GM19240 (cell line): ENCODE measurements around the gene LCN6.
"Not testable (repeated sequence)": the region's sequence is repeated elsewhere in the genome, so short reads cannot be mapped to it uniquely, and the experiment has no call there.

Experiments used
- DNase-seq: peaks from one replicate; pipeline ENCODE4 v3.0.0; 2011; ENCODE audit warnings: low spot score; ENCODE audit not compliant: insufficient read length

Gene LCN6, protein sequence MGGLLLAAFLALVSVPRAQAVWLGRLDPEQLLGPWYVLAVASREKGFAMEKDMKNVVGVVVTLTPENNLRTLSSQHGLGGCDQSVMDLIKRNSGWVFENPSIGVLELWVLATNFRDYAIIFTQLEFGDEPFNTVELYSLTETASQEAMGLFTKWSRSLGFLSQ

DNA sequence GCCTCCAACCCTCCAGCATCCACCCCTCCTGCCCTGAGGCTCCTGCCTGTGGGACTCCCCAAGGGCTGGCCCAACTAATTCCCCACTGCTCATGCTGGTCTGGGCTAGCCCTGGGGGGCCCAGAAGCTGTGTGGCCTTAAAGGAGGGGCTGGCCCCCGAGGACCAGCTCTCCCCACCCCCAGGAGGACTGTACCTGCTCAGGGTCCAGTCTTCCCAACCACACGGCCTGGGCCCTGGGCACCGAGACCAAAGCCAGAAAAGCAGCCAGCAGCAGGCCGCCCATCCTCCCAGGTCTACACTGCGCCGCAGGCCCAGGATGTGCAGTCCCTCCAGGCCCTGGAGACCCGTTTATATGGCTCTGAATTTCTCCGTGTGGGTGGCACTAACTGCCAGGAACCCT is at the start of gene LCN6:
Gene LCN6, minus strand, starts transcription at position 325 of the 400 bp plus-strand sequence. Its CDS starts 42 bp downstream, at position 283.
- no peak for DNase-seq

DNA sequence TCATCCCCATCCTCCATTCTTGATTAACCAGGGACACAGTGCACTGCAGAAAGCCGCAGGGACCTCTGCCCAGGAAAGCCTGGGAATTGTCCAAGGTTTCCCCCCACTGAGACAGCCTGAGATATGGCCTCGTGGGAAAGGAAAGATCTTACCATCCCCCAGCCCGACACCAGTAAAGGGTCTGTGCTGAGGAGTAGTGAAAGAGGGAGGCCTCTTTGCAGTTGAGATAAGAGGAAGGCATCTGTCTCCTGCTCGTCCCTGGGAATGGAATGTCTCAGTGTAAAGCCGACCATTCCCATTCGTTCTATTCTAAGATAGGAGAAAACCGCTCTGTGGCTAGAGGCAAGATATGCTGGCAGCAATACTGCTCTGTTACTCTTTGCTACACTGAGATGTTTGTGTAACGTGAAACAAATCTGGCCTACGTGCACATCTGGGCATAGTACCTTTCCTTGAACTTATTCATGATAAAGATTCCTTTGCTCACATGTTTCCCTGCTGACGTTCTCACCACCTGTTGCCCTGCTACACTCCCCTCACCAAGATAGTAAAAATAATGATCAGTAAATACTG is 48.5 kb upstream of the LCN6 start:
- not testable (repeated sequence) for DNase-seq

DNA sequence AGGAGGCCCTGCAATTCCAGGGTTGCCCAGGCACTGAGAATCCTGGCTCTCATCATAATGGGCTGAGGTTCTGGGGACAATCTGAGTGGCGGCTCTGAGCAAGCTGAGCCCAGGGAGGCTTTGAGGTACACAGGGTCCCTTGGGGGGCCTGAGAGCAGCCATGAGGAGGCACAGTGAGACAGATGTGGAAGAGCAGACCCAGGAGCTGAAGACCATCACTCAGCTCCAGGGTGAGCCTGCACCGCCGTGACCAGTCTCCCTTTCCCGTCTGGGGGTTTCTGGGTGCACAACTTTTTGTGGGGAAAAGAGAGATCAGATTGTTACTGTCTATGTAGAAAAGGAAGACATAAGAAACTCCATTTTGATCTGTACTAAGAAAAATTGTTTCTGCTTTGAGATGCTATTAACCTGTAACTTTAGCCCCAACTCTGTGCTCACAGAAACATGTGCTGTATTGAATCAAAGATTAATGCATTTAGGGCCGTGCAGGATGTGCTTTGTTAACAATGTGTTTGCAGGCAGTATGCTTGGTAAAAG is 48.0 kb upstream of the LCN6 start, which contains the start of gene CCDC183:
Gene CCDC183, plus strand, starts transcription at position 101 of the 537 bp plus-strand sequence. Its CDS starts 60 bp downstream, at position 161.
- no peak for DNase-seq

DNA sequence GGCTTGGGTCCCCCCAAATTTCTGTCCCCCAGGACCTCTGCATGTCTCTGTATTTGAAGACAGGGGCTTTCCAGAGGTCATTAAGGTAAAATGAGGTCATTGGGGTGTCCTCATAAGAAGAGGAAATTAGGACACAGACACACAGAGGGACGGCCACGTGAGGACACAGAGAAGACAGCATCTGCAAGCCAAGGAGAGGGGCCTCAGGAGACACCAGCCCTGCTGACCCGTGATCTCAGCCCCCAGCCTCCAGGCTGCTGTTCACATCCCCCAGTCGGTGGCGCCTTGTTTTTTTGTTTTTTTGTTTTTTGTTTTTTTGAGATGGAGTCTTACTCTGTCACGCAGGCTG is 46.6 kb upstream of the LCN6 start:
- no peak for DNase-seq

DNA sequence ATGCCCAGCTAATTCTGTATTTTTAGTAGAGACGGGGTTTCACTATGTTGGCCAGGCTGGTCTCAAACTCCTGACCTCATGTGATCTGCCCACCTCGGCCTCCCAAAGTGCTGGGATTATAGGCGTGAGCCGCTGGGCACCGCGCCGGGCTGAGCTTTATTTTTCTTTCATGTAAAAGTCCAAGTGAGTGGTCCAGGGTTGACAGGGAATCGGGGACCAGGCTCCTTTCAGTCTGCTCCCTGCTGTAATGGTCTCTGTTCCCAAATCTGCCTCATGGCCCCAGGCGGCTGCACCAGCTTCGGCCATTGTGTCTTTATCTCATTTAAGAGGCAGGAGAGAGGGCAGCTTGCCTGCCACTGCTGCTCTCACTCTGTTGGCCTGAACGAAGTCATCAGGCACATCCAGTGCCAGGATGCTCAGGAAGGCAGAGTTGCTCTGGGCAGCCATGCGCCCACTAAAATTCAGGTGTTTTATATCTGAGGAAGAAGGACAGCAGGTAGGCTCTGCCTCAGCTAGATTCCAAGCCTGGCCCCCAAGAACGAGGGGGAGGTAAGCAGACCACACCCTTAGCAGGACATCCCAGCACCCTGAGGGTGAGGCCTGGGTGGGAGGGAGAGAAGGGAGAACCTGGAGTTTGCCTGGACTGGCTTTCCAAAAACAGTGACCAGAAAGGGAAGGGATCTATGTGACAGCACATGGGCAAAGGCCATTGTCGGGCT is 46.1 kb upstream of the LCN6 start:
- DNase-seq = no peak

DNA sequence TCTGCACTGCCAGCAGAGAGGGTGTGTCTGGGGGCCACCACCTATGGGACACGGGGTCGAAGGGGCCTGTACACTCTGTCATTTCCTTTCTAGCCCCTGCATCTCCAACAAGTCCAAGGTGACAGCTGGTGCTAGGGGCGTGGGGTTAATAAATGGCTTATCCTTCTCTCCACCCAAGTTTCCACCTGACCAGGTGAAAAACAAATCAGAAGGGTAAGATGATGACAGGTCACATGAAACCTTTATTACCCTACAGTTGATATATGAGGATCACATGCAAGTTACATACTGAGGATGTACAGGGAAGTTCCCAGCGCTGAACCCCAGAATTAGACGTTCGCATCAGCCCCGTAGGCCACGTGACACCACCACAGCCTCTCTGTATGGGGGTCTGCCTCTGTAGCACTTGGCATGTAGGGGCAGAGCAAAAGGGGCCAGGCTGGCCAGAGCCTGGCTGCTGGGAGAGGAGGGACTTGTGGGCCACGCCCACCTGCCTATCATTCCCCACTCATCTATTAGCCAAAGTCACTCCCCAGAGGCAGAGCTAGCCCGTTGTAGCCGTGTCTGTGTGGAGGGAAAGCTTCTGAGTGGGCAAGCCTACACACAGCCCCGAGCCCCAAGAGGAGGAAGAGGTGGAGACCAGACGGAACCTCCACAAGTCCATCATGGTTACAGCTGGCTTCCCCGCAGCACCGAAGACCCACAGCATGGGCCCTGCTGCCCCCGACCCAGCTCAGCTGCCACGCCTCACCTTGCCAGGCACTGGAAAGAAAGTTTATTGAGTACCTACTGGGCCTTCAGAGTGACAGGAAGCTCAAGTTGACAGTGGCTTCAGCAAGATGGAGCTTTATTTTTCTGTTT is 45.0 kb upstream of the LCN6 start:
- DNase-seq = no peak

DNA sequence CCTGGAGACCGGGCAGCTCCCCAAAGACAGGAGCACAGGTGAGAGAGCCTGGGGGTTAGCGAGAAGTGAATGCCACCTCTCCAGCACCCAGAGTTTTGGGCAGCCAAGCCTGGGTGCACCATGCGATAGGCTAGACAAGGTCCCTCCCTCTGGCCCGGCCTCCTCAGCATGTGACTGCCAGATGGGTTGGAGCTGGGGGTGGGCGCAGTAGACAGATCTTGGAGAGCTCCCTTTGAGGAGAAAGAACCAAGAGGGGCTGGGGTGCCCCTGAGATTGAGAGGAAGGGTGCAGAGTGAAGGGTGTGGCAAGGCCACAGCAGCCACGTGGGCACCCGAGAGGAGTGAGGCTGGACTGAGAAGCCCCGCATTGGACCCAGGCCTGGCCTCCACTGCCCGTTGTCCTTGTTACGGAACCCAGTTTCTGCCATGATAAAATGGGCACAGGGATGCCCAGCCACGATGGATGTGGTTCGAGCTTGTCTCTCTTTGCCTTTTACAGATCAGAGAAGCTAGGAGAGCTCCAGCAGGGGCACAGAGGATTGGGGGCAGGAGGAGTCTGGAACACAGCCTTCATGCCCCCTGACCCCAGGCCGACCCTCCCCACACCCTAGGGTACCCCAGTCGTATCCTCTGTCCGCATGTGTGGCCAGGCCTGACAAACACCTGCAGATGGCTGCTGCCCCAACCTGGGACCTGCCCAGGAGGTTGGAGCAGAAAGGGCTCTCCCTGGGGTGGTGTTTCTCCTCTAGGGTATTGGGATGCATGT is 44.2 kb upstream of the LCN6 start:
- DNase-seq = no peak

DNA sequence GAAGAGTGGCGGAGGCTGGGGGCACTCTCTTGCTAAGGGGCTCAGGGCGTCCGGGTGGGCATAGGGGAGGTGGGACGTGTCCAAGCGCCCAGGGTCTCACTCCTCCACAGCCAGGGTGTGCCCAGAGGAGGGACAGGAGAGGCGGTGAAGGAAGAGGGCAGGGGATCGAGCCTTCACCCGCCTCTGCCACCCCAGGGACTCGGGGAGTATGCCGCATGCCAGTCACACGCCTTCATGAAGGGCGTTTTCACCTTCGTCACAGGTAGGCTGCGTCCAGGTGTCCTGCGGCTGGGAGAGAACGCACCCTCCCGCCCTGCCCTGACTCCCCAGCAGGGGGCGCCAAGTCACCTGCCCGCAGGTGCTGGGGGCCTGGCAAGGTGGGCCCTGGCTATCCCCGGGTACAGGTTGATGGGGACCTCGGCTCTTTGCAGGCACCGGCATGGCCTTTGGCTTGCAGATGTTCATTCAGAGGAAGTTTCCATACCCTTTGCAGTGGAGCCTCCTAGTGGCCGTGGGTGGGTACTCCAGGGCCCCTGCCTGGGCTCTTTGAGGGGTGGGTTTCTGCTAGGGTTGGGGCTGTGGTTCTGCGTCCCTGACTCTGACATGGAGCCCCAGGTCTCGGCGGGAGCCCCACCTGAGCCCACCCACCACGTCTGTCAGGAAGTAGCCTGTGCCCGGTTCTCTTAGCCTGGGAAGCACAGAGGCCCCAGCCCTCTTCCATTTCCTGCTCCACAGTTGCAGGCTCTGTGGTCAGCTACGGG is 43.4 kb upstream of the LCN6 start:
- no peak for DNase-seq

DNA sequence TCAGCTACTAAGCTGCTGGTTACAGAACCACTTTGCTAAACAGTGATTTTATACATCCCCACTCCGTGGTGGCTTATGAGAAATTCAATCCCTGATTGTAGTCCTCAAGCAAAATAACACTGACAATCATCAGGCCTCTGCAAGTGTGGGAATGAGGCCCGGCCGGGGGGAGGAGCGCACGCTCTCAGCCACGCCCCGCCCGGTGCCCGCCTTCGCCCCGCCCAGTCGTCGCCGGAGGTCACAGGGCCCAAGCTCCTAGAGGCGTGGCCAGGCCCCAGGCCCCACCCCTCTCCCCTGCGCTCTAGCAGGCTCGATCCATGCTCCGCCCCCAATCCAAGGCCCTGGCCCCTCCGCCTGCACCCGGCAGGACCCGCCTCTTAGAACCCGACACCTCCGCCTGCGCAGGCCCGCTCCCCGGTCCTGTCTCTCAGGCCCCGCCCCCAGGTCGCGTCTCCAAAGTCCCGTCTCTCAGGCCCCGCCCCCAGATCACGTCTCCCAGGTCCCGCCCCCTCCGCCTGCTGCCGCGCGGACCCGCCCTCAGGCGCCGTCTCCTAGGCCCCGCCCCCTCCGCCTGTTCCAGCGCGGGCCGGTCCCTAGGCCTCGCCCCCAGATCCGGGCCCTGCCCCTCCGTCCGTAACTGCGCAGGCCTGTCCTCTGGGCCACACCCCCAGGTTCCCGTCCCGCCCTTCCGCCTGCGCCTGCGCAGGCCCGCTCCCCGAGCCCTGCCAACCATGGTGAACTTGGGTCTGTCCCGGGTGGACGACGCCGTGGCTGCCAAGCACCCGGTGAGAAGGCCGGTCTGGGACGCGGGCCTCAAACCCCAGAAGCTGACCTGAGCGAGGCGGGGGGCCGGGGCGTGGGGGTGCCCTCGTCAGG is 42.6 kb upstream of the LCN6 start, which contains the start of gene TMEM141:
Gene TMEM141, plus strand, starts transcription at position 705 of the 876 bp plus-strand sequence. Its CDS starts 27 bp downstream, at position 732.
- peak; percentile 85 for DNase-seq

DNA sequence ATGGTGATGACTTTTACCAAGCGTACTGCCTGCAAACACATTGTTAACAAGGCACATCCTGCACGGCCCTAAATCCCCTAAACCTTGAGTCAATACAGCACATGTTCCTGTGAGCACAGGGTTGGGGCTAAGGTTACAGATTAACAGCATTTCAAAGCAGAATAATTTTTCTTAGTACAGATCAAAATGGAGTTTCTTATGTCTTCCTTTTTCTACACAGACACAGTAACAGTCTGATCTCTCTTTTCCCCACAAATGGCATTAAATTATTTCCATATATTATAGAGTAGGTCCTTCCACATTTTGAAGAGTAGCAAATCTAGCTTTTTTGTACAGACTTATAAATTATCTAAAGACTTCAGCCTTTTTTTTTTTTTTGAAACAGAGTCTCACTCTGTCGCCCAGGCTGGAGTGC is 41.2 kb upstream of the LCN6 start:
- DNase-seq = no peak

DNA sequence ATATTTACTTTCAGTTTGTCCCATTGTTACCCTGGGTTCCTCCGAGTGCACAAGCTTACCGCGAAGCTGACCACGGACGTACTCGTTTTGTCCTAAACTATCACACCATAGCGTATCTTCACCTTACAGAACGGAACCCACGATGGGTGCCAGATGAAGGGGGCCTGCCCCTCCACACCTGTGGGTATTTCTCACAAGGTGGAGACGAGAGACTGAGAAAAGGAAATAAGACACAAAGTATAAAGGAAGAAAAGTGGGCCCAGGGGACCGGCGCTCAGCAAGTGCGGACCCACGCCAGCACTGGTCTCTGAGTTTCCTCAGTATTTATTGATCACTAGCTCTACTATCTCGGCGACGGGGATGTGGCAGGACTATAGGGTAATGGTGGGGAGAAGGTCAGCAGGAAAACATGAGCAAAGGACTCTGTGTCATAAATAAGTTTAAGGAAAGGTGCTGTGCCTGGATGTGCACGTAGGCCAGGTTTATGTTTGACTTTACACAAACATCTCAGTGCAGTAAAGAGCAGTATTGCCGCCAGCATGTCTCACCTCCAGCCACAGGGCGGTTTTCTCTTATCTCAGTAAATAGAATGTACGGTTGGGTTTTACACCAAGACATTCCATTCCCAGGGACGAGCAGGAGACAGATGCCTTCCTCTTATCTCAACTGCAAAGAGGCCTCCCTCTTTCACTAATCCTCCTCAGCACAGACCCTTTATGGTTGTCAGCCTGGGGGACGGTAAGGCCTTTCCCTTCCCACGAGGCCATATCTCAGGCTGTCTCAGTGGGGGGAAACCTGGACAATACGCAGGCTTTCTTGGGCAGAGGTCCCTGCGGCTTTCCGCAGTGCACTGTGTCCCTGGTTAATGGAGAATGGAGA is 40.6 kb upstream of the LCN6 start:
- DNase-seq = not testable (repeated sequence)

DNA sequence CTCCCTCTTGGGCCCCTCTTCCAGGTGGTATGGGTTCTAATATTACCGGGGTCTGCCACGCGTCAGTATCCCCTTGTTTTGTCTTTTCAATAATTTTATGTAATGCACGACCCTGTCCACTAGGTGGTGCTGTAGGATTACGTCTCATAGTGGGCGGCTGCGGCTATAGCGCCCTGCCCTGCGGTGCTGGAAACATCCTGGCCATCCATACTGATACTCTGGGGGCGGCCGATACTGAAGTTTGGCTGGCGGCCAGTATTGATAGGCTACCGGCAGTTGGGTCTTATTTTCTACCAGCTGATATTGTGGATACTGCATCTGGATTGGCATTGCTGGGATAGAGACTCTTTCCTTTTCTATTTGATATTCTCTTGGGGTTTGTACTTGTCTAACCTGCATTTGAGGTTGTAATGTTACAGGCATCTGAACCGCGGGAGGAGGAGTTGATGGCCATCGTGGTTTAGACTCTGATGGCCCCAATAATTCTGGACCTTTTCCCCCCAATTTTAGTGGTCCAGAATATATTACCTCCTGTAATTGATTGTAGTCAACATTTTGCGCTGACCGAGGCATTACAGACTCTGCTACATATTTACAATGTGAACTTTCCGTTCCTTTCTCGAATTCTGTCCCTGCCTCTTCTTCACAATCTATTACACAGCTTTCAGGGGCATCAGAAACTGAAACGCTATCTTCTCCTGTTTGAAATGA is 39.5 kb upstream of the LCN6 start:
- no peak for DNase-seq

DNA sequence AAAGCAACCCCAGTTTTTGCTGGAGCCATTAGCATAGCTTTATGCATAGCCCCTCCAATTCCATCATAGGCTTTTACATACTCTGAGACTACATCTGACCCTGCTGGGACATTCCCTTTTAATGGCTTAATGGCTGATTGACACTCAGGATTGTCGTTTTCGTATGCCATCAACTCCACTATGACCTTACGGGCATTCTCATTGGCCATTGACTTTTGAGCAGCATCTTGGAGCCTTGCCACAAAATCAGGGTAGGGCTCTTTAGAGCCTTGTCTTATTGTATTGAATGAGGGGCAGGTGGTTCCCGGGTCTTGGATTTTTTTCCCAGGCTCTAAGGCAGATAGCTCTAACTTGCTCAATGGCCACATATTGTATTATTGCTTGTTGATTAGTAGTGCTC is 38.7 kb upstream of the LCN6 start:
- not testable (repeated sequence) for DNase-seq

DNA sequence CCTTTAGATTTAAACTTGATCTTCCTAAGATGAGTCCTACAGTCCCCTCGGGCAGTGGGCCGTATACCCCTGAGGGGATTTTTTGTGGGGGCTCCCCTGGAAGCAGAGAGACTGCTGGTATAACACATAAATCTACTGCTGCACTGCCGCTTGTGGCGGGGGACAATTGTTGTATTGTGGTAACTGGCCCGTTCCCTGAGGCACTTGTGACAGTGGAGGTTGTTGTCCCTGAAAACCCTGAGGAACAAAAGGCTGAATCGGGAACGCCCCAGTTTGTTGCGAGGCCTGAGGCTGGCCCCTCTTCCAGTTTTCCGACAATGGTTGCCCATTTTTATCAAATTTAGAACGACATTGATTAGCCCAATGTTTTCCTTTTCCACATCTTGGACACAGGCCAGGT is 38.1 kb upstream of the LCN6 start:
- DNase-seq = no peak

DNA sequence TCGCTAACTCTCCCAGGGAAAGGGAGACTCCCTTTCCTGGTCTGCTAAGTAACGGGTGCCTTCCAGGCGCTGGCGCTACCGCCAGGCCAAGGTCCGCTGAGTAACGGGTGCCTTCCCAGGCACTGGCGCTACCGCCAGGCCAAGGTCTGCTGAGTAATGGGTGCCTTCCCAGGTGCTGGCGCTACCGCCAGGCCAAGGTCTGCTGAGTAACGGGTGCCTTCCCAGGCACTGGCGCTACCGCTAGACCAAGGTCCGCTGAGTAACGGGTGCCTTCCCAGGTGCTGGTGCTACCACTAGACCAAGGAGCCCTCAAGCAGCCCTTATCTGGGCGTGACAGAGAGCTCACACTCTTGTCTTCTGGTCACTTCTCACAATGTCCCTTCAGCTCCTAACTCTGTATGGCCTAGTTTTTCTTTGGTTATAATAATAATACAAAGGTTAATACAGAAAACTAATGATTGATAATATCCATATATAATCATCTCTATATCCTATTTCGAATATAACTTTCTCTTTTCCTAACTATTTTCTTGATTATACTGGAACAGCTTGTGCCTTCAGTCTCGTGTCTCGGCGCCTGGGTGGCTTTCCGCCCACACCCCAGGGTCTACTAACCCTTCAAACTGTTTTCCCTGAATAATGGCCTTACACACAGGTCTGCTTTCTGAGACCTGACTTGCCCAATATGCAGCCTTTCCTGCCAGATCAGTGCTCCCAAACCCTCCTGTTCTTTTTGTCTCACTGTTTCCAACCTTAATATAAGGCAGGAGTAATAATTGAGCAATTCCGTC is 37.4 kb upstream of the LCN6 start:
- DNase-seq = not testable (repeated sequence)

DNA sequence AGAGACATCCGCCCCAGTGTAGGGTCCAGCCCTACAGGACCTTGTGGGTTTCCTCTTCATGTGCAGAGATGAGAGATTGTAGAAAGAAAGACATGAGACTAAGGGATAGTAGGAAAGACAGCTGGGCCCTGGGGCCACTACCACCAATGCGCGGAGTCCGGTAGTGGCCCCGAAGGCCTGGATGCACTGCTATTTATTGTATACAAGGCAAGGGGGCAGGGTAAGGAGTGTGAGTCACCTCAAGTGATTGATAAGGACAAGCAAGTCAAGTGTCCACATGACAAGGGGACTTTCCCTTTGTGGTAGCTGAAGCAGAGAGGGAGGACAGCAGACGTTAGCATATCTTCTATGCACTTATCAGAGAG is 36.7 kb upstream of the LCN6 start:
- DNase-seq = no peak
